COLO829 (cell line): ENCODE results near the gene TLR5.
A peak's percentile ranks its signal among the peaks of the same experiment; 100 is the strongest.

Experiments
- DNase-seq: peaks from one replicate; pipeline ENCODE4 v3.0.0; 2012; ENCODE audit warnings: low spot score

The TLR5 gene

GRCh38 chr1:223110952-223111351 lies 32.1 kb downstream of the TLR5 start:
- no peak for DNase-seq

GRCh38 chr1:223109581-223110026 lies 33.4 kb downstream of the TLR5 start:
- DNase-seq: no peak

- DNase-seq: no peak
Measured at GRCh38 chr1:223106856-223107255, 36.2 kb downstream of the TLR5 start.

GRCh38 chr1:223105568-223105967 lies 37.5 kb downstream of the TLR5 start:
- no peak for DNase-seq

GRCh38 chr1:223102797-223103533 lies 40.1 kb downstream of the TLR5 start:
- DNase-seq: no peak

GRCh38 chr1:223097713-223098112 lies 45.3 kb downstream of the TLR5 start:
- no peak for DNase-seq

GRCh38 chr1:223095870-223096269 lies 47.2 kb downstream of the TLR5 start:
- no peak for DNase-seq

GRCh38 chr1:223091896-223092295 lies 51.2 kb downstream of the TLR5 start:
- DNase-seq: no peak

- DNase-seq: no peak
Measured at GRCh38 chr1:223089250-223089649, 53.8 kb downstream of the TLR5 start.

GRCh38 chr1:223088713-223089240 lies 54.3 kb downstream of the TLR5 start:
- no peak for DNase-seq

- DNase-seq: no peak
Measured at GRCh38 chr1:223087291-223088255, 55.5 kb downstream of the TLR5 start.

- DNase-seq: no peak
Measured at GRCh38 chr1:223084464-223084866, 58.6 kb downstream of the TLR5 start.

- DNase-seq: no peak
Measured at GRCh38 chr1:223083831-223084230, 59.2 kb downstream of the TLR5 start.

GRCh38 chr1:223082914-223083313 lies 60.1 kb downstream of the TLR5 start:
- DNase-seq: no peak

- peak; percentile 83 for DNase-seq
Measured at GRCh38 chr1:223081181-223081994, 61.7 kb downstream of the TLR5 start.

- DNase-seq: peak; percentile 25
Measured at GRCh38 chr1:223079498-223079897, 63.5 kb downstream of the TLR5 start.

GRCh38 chr1:223077247-223077833 lies 65.7 kb downstream of the TLR5 start:
- no peak for DNase-seq

GRCh38 chr1:223076362-223076761 lies 66.7 kb downstream of the TLR5 start:
- no peak for DNase-seq

GRCh38 chr1:223075834-223076233 lies 67.2 kb downstream of the TLR5 start:
- DNase-seq: no peak

GRCh38 chr1:223074445-223075300 lies 68.4 kb downstream of the TLR5 start:
- DNase-seq: peak; percentile 51
